CD14-positive monocyte (primary cell): ENCODE results near the gene PLAC1. TPM values are rescaled to one million over a fixed set of nuclear protein-coding genes. Genes with fewer than 3 reads are reported as not detected.

Source experiments
- DNase-seq, 3 donors: peaks; one replicate each; pipeline ENCODE4 v3.0.0-alpha.2; 2011 to 2022
- H2AFZ ChIP-seq: 2 replicates; pipeline ENCODE4 v1.6.0; 2012; ENCODE audit warnings: mild to moderate bottlenecking, low read depth, low read length, inconsistent platforms; ENCODE audit not compliant: insufficient read depth, poor library complexity, severe bottlenecking
- H3K27ac ChIP-seq, 2 donors: 1 replicate in 1 of 2; 2 replicates in 1 of 2; pipeline ENCODE4 v1.5.1; 2012 to 2013; ENCODE audit warnings: low read length in 2 of 2, control low read depth in 1 of 2, inconsistent platforms in 1 of 2, low read depth in 1 of 2, mild to moderate bottlenecking in 1 of 2
- H3K27me3 ChIP-seq, 2 donors: one replicate each; pipeline versions ENCODE4 v1.6.0 to v1.6.1; 2011 to 2013; ENCODE audit warnings: low read length in 2 of 2; ENCODE audit not compliant: control insufficient read depth in 2 of 2, insufficient read depth in 2 of 2
- H3K36me3 ChIP-seq, 2 donors: replicated peaks in 1 of 2; 1 replicate in 1 of 2; 2 replicates in 1 of 2; pipeline versions ENCODE4 v1.5.1 to v1.6.1; 2012 to 2013; ENCODE audit warnings: low read length in 2 of 2, control low read depth in 1 of 2, inconsistent platforms in 1 of 2, mild to moderate bottlenecking in 1 of 2; ENCODE audit not compliant: insufficient read depth in 2 of 2, control insufficient read depth in 1 of 2
- H3K4me1 ChIP-seq, 2 donors: 1 replicate in 1 of 2; 2 replicates in 1 of 2; pipeline versions ENCODE4 v1.5.1 to v1.6.1; 2012 to 2013; ENCODE audit warnings: low read length in 2 of 2, control low read depth in 1 of 2, inconsistent platforms in 1 of 2, mild to moderate bottlenecking in 1 of 2, moderate library complexity in 1 of 2; ENCODE audit not compliant: insufficient read depth in 2 of 2, control insufficient read depth in 1 of 2
- H3K4me2 ChIP-seq: replicated peaks from 2 replicates; pipeline ENCODE3; 2012; ENCODE audit warnings: low read length, moderate library complexity, mild to moderate bottlenecking; ENCODE audit not compliant: poor library complexity, severe bottlenecking; ENCODE audit errors: extremely low read depth
- H3K4me3 ChIP-seq, 3 experiments: fragments of 200-600 bp in 1 of 3; sonication (generic) in 1 of 3; replicated peaks in 1 of 3; 1 replicate in 2 of 3; 2 replicates in 1 of 3; pipeline ENCODE4 v1.5.1; 2011 to 2013; ENCODE audit warnings: low read length in 3 of 3, mild to moderate bottlenecking in 3 of 3, control low read depth in 2 of 3, low read depth in 2 of 3, inconsistent platforms in 1 of 3, moderate library complexity in 1 of 3
- H3K79me2 ChIP-seq: 2 replicates; pipeline ENCODE4 v1.6.0; 2012; ENCODE audit warnings: mild to moderate bottlenecking, control low read depth, inconsistent platforms, low read length, moderate library complexity; ENCODE audit not compliant: insufficient read depth
- H3K9ac ChIP-seq: 2 replicates; pipeline ENCODE4 v1.6.0; 2017; ENCODE audit warnings: low read length, mild to moderate bottlenecking; ENCODE audit not compliant: insufficient read depth, poor library complexity, severe bottlenecking
- H3K9me3 ChIP-seq, 2 donors: replicated peaks in 1 of 2; 1 replicate in 1 of 2; 2 replicates in 1 of 2; pipeline versions ENCODE4 v1.5.1 to v1.6.1; 2012 to 2013; ENCODE audit warnings: low read length in 2 of 2, control low read depth in 1 of 2; ENCODE audit not compliant: control insufficient read depth in 1 of 2, insufficient read depth in 1 of 2
- H4K20me1 ChIP-seq: 2 replicates; pipeline ENCODE4 v1.6.0; 2012; ENCODE audit warnings: mild to moderate bottlenecking, low read length, control low read depth, moderate library complexity; ENCODE audit not compliant: insufficient read depth
- H3K27ac Mint-ChIP-seq, 7 donors: one replicate each; pipeline ENCODE4 v1.8.0; 2020; ENCODE audit warnings: mild to moderate bottlenecking in 7 of 7, mixed read lengths in 7 of 7, moderate library complexity in 6 of 7, inconsistent platforms in 2 of 7
- H3K27me3 Mint-ChIP-seq, 3 donors: one replicate each; pipeline ENCODE4 v1.8.0; 2021 to 2022; ENCODE audit warnings: low read depth in 3 of 3, mild to moderate bottlenecking in 3 of 3, mixed read lengths in 3 of 3, moderate library complexity in 3 of 3, inconsistent platforms in 1 of 3
- H3K36me3 Mint-ChIP-seq, 2 donors: one replicate each; pipeline ENCODE4 v1.8.0; 2020; ENCODE audit warnings: mixed read lengths in 2 of 2, inconsistent platforms in 1 of 2, mild to moderate bottlenecking in 1 of 2
- H3K4me1 Mint-ChIP-seq: one replicate; pipeline ENCODE4 v1.8.0; 2020; ENCODE audit warnings: mild to moderate bottlenecking, mixed read lengths
- H3K4me3 Mint-ChIP-seq, 2 donors: one replicate each; pipeline ENCODE4 v1.8.0; 2020; ENCODE audit warnings: mild to moderate bottlenecking in 2 of 2, mixed read lengths in 2 of 2, moderate library complexity in 1 of 2
- H3K9me3 Mint-ChIP-seq, 7 donors: one replicate each; pipeline ENCODE4 v1.8.0; 2020 to 2022; ENCODE audit warnings: mixed read lengths in 7 of 7, mild to moderate bottlenecking in 6 of 7, moderate library complexity in 6 of 7, inconsistent platforms in 2 of 7
- CTCF ChIP-seq: fragments of 200-600 bp; IDR thresholded peaks from one replicate; pipeline ENCODE4 v1.8.0; 2022; ENCODE audit warnings: antibody characterized with exemption, mild to moderate bottlenecking
- WGBS: methylation state at CpG from one replicate; pipeline ENCODE4 v1.1.5; 2013; ENCODE audit warnings: missing lambda C conversion rate; ENCODE audit not compliant: insufficient coverage; 5-methylcytosine and 5-hydroxymethylcytosine counted together
- intact Hi-C, 2 donors: fragments of 100-400 bp; cut with micrococcal nuclease; formaldehyde crosslinking; loops; one replicate each; pipeline versions ENCODE4 v1.15.0 to v1.15.1; 2023
- polyA plus RNA-seq, 3 donors: library from polyadenylated mRNA; depleted of rRNA in 1 of 3; unstranded in 2 of 3; stranded (reverse) in 1 of 3; fragments of 300-500 nt in 2 of 3; fragments of >200 nt in 1 of 3; fragmentation: Illumina TruSeq in 2 of 3; gene quantifications; 1 replicate in 2 of 3; 2 replicates in 1 of 3; pipeline ENCODE4 v1.2.3, GENCODE V29; 2012 to 2021

PLAC1 gene
- polyA plus RNA-seq, 3 donors = not detected

- Histone ChIP-seq H2AFZ (no peak overlapping the region), H3K9me3 (no peaks in the 10 kb centered on the region), H3K9ac (no peak overlapping the region), H4K20me1 (no peaks in the 10 kb centered on the region), H3K79me2 (no peaks in the 10 kb centered on the region), H3K4me1 (peaks cover 8 to 9% of the 10 kb centered on the region in 2 donors), H3K27me3 (no peaks in the 10 kb centered on the region), H3K4me3 (no peak overlapping the region), H3K4me2 (no peak overlapping the region), H3K36me3 (no peaks in the 10 kb centered on the region), H3K27ac (no peak overlapping the region)
- no peak for TF ChIP-seq CTCF
- peaks cover 2 to 10% (median 5%) of the 10 kb centered on the region in 3 donors for H3K27me3 Mint-ChIP-seq
- no peak overlapping the region for H3K27ac Mint-ChIP-seq
- H3K36me3 Mint-ChIP-seq = no peaks in the 10 kb centered on the region
- peaks cover 8% of the 10 kb centered on the region for H3K4me1 Mint-ChIP-seq
- H3K9me3 Mint-ChIP-seq = peaks cover 0 to 2% (median 0%) of the 10 kb centered on the region in 7 donors
- H3K4me3 Mint-ChIP-seq = no peak overlapping the region
- DNase-seq = no peak
- intact Hi-C loops = no loop called here
- WGBS = no CpG with 5 or more reads among the region's 6 CpGs
Measured at GRCh38 chrX:134645936-134646543, 12.2 kb downstream of the PLAC1 start.

- Mint-ChIP-seq H3K4me3 (no peak overlapping the region), H3K4me1 (peaks cover 9% of the 10 kb centered on the region), H3K9me3 (peaks cover 0 to 2% (median 0%) of the 10 kb centered on the region in 7 donors), H3K27ac (no peak overlapping the region), H3K27me3 (peaks cover 4 to 10% (median 5%) of the 10 kb centered on the region in 3 donors), H3K36me3 (no peaks in the 10 kb centered on the region)
- Histone ChIP-seq H2AFZ (no peak overlapping the region), H3K4me1 (peaks cover 9% of the 10 kb centered on the region in 2 donors), H3K36me3 (no peaks in the 10 kb centered on the region), H4K20me1 (no peaks in the 10 kb centered on the region), H3K79me2 (no peaks in the 10 kb centered on the region), H3K9ac (no peak overlapping the region), H3K27me3 (no peaks in the 10 kb centered on the region), H3K4me2 (no peak overlapping the region), H3K27ac (no peak overlapping the region), H3K4me3 (no peak overlapping the region), H3K9me3 (no peaks in the 10 kb centered on the region)
- DNase-seq = no peak
- no CpG with 5 or more reads among the region's 1 CpG for WGBS
- intact Hi-C loops = no loop called here
- TF ChIP-seq CTCF = no peak
Measured at GRCh38 chrX:134642386-134642785, 15.9 kb downstream of the PLAC1 start.
